HG03135 (cell line): Measurements from ENCODE around the gene SMCO3.

Experiments used
- ATAC-seq: cut with Tn5 transposase; IDR thresholded peaks from one replicate; pipeline ENCODE4 v1.9.1; 2021; ENCODE audit warnings: mild to moderate bottlenecking, moderate library complexity; ENCODE audit not compliant: unreplicated experiment

The SMCO3 gene

GRCh38 chr12:14828892-14829291 lies 14.9 kb upstream of the SMCO3 start:
- ATAC-seq = peak; percentile 71

- no peak for ATAC-seq
Measured at GRCh38 chr12:14827043-14827442, 13.1 kb upstream of the SMCO3 start.

- no peak for ATAC-seq
Measured at GRCh38 chr12:14826491-14826890, 12.5 kb upstream of the SMCO3 start.

GRCh38 chr12:14825256-14825655 lies 11.3 kb upstream of the SMCO3 start:
- no peak for ATAC-seq

- no peak for ATAC-seq
Measured at GRCh38 chr12:14824012-14824634, 10.1 kb upstream of the SMCO3 start.

GRCh38 chr12:14811486-14811885 lies 2.5 kb downstream of the SMCO3 start:
- ATAC-seq = no peak

GRCh38 chr12:14810953-14811483 lies 3.0 kb downstream of the SMCO3 start:
- no peak for ATAC-seq

GRCh38 chr12:14810167-14810952 lies 3.6 kb downstream of the SMCO3 start:
- ATAC-seq = no peak

GRCh38 chr12:14803830-14804160 lies 10.2 kb downstream of the SMCO3 start:
- peak; percentile 6 for ATAC-seq

- ATAC-seq = peak; percentile 100
Measured at GRCh38 chr12:14803011-14803829, 10.8 kb downstream of the SMCO3 start, which contains the start of the genes C12orf60 and WBP11. C12orf60 (plus strand) TSS chr12:14803670; CDS start chr12:14822936, 19,266 bp downstream. WBP11 (minus strand) TSS chr12:14803478; CDS start chr12:14801383, 2,095 bp downstream.

GRCh38 chr12:14802721-14803010 lies 11.3 kb downstream of the SMCO3 start:
- ATAC-seq = no peak

- no peak for ATAC-seq
Measured at GRCh38 chr12:14802247-14802646, 11.7 kb downstream of the SMCO3 start.

- ATAC-seq = no peak
Measured at GRCh38 chr12:14795028-14795448, 18.9 kb downstream of the SMCO3 start.

GRCh38 chr12:14785568-14785967 lies 28.4 kb downstream of the SMCO3 start:
- ATAC-seq = no peak

- ATAC-seq = no peak
Measured at GRCh38 chr12:14784471-14784870, 29.5 kb downstream of the SMCO3 start.

- ATAC-seq = no peak
Measured at GRCh38 chr12:14782756-14783155, 31.2 kb downstream of the SMCO3 start.

- no peak for ATAC-seq
Measured at GRCh38 chr12:14781563-14781962, 32.4 kb downstream of the SMCO3 start.

GRCh38 chr12:14780859-14781258 lies 33.1 kb downstream of the SMCO3 start:
- ATAC-seq = no peak

- ATAC-seq = no peak
Measured at GRCh38 chr12:14779834-14780233, 34.1 kb downstream of the SMCO3 start.

GRCh38 chr12:14777271-14777670 lies 36.7 kb downstream of the SMCO3 start:
- no peak for ATAC-seq

GRCh38 chr12:14776236-14776961 lies 37.6 kb downstream of the SMCO3 start:
- no peak for ATAC-seq
